Memory B cell (primary cell): ENCODE data around the gene SPATA25.
"Not testable (repeated sequence)": the region's sequence is repeated elsewhere in the genome, so short reads cannot be mapped to it uniquely, and the experiment has no call there.

Experiments
- ATAC-seq: fragments of 150-1000 bp; cut with Tn5 transposase; 2 replicates; pipeline ENCODE4 v1.10.0; 2021; ENCODE audit warnings: low read depth, mild to moderate bottlenecking, moderate library complexity
- DNase-seq, 2 donors: peaks; one replicate each; pipeline ENCODE4 v3.0.0; 2022; ENCODE audit warnings: low spot score in 2 of 2
- H3K27ac Mint-ChIP-seq: one replicate; pipeline ENCODE4 v1.8.0; 2022; ENCODE audit warnings: mild to moderate bottlenecking, moderate library complexity, mixed read lengths
- H3K27me3 Mint-ChIP-seq: one replicate; pipeline ENCODE4 v1.8.0; 2022; ENCODE audit warnings: mixed read lengths
- H3K36me3 Mint-ChIP-seq: one replicate; pipeline ENCODE4 v1.8.0; 2022; ENCODE audit warnings: mild to moderate bottlenecking, mixed read lengths
- H3K4me1 Mint-ChIP-seq: one replicate; pipeline ENCODE4 v1.8.0; 2022; ENCODE audit warnings: mixed read lengths
- H3K4me3 Mint-ChIP-seq: one replicate; pipeline ENCODE4 v1.8.0; 2022; ENCODE audit warnings: mild to moderate bottlenecking, moderate library complexity, mixed read lengths
- H3K9me3 Mint-ChIP-seq: one replicate; pipeline ENCODE4 v1.8.0; 2022; ENCODE audit warnings: mixed read lengths

Gene SPATA25, protein sequence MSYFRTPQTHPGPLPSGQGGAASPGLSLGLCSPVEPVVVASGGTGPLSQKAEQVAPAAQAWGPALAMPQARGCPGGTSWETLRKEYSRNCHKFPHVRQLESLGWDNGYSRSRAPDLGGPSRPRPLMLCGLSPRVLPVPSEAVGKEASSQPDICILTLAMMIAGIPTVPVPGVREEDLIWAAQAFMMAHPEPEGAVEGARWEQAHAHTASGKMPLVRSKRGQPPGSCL

DNA sequence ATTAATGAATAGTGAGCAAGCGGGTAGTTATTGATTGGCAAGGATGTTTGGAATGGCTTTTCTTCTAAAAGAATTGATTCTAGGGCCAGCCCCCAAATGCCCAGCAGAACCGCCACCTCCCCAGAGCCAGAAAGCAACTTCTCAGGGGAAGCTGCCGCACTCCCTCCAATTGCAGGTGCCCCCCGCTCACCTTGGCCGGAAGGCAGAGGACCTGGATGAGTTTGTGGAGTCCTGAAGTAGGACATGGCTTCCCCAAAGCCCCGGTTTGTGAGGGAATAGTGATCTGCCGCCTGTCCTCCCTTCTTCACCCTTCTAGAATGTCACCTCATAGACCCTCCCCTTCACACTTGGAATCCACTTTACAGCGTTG lies at the start of gene SPATA25:
SPATA25 (minus strand) TSS at position 277 of the 370 bp plus-strand sequence; CDS start at position 245, 32 bp downstream.
- Mint-ChIP-seq H3K27ac (no peak within 1 kb of the TSS), H3K4me1 (peaks cover 27% of the 10 kb centered on the region), H3K36me3 (peaks cover 3% of the 10 kb centered on the region), H3K27me3 (no peaks in the 10 kb centered on the region), H3K9me3 (no peaks in the 10 kb centered on the region), H3K4me3 (no peak within 1 kb of the TSS)
- ATAC-seq (no peak), DNase-seq (no peak)

- Mint-ChIP-seq H3K36me3 (peaks cover 17% of the 10 kb centered on the region), H3K4me3 (peak overlapping the region; percentile 93), H3K9me3 (no peaks in the 10 kb centered on the region), H3K27ac (peak overlapping the region; percentile 98), H3K4me1 (peaks cover 5% of the 10 kb centered on the region), H3K27me3 (no peaks in the 10 kb centered on the region)
- DNase-seq (no peak), ATAC-seq (no peak)
These were observed 48.1 kb upstream of the SPATA25 start for GRCh38 chr20:45935416-45936046.

GRCh38 chr20:45934586-45935415 lies 47.4 kb upstream of the SPATA25 start, which contains the start of gene PCIF1:
PCIF1 (plus strand) TSS chr20:45934683; CDS start chr20:45939000, 4,317 bp downstream.
- ATAC-seq (peak; percentile 80), DNase-seq (peak; percentile 98 to 99)
- peaks cover 17% of the 10 kb centered on the region for H3K36me3 Mint-ChIP-seq
- H3K4me3 Mint-ChIP-seq, result peak within 1 kb of the TSS; percentile 97
- H3K27me3 Mint-ChIP-seq, result no peaks in the 10 kb centered on the region
- peaks cover 5% of the 10 kb centered on the region for H3K4me1 Mint-ChIP-seq
- H3K27ac Mint-ChIP-seq, result peak within 1 kb of the TSS; percentile 98
- H3K9me3 Mint-ChIP-seq, result no peaks in the 10 kb centered on the region

DNA sequence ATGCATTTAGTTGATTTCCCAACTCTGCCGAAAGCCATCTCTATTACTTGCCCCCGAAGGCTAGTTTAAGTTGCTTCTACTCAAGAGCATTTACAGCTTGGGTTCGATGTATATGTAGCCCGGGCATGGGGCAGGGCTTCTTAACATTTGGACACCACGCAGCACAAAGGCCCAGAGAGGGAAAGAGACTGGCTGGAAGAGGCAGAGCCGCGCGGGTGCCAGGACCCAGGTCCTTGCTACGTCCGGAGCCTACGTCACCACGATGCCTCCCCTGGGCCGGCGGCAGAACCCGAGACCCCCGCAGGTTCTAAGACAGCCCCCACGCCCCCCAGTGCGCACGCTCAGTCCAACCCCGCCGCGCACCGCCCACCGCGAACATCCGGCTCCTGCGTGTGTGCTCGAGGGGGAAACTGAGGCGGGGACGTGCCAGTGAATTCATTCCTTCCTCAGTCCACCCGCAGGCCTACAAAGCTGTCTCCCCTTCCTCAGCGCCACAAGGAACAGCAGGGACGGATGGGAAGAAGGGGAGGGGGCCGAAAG lies 46.7 kb upstream of the SPATA25 start:
- Mint-ChIP-seq H3K27me3 (no peaks in the 10 kb centered on the region), H3K9me3 (no peaks in the 10 kb centered on the region), H3K4me3 (peak overlapping the region; percentile 97), H3K4me1 (peaks cover 3% of the 10 kb centered on the region), H3K27ac (peak overlapping the region; percentile 98), H3K36me3 (peaks cover 11% of the 10 kb centered on the region)
- DNase-seq (peak in 1 of 2 donors; percentile 36), ATAC-seq (peak; percentile 2)

GRCh38 chr20:45933266-45934045 lies 46.0 kb upstream of the SPATA25 start:
- no peak for ATAC-seq

GRCh38 chr20:45931680-45932079 lies 44.3 kb upstream of the SPATA25 start:
- not testable (repeated sequence) for DNase-seq, H3K27ac Mint-ChIP-seq, ATAC-seq, H3K4me3 Mint-ChIP-seq, H3K36me3 Mint-ChIP-seq, H3K27me3 Mint-ChIP-seq, H3K4me1 Mint-ChIP-seq, H3K9me3 Mint-ChIP-seq

More at GRCh38 chr20:45933266-45934045, 46.0 kb upstream of the SPATA25 start:
- peaks cover 6% of the 10 kb centered on the region for H3K36me3 Mint-ChIP-seq
- H3K27me3 Mint-ChIP-seq, result no peaks in the 10 kb centered on the region
- DNase-seq, result peak in 1 of 2 donors; percentile 34
- H3K4me1 Mint-ChIP-seq, result peaks cover 3% of the 10 kb centered on the region
- H3K4me3 Mint-ChIP-seq, result peak overlapping the region; percentile 97
- H3K9me3 Mint-ChIP-seq, result no peaks in the 10 kb centered on the region
- H3K27ac Mint-ChIP-seq, result peak overlapping the region; percentile 98

DNA sequence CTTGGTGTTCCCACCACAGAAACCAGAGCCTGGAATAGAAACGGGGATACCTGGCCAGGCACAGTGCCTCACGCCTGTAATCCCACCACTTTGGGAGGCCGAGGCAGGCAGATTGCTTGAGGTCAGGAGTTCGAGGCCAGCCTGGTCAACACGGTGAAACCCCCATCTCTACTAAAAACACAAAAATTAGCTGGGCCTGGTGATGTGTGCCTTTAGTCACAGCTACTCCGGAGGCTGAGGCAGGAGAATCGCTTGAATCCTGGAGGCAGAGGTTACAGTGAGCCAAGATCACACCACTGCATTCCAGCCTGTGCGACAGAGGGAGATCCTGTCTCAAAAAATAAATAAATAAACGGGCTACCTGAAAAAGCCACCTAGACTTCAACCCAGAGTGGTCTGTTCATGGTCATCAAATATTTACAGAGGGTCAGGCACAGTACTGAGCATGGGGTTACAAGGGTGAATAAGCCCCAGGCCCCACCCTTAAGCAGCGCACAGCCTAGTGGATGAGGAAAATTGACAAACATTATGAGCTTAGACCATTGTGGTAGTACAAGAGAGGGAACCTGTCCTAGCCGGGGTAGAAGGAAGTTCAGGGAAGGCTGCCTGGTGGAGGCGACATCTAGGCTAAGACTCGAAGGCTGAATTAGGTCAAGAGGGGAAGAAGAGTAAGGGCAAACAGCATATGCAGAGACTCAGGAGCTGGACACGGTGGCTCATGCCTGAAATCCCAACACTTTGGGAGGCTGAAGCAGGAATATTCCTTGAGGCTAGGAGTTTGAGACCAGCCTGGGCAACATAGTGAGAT lies 39.9 kb upstream of the SPATA25 start:
- H3K9me3 Mint-ChIP-seq, result no peaks in the 10 kb centered on the region
- no peaks in the 10 kb centered on the region for H3K4me1 Mint-ChIP-seq
- H3K27ac Mint-ChIP-seq, result no peak overlapping the region
- DNase-seq (no peak), ATAC-seq (no peak)
- H3K4me3 Mint-ChIP-seq, result no peak overlapping the region
- no peaks in the 10 kb centered on the region for H3K36me3 Mint-ChIP-seq
- H3K27me3 Mint-ChIP-seq, result no peaks in the 10 kb centered on the region

DNA sequence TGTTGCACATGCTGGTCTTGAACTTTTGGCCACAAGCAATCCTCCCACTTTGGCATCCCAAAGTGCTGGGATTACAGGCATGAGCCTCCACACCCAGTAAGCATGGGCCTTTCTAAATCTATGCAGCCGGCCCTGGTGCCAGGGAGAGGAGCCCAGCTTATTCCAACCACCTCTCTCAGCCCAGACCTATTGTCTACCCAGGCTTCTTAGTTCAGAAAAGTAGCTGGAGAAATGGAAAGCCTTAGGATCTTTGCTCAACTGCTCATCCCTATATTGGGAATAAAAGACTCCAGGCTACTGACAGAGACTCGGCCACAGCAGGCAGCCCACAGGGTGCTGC lies 39.3 kb upstream of the SPATA25 start:
- H3K27ac Mint-ChIP-seq, result no peak overlapping the region
- H3K9me3 Mint-ChIP-seq, result no peaks in the 10 kb centered on the region
- peaks cover 1% of the 10 kb centered on the region for H3K27me3 Mint-ChIP-seq
- ATAC-seq, result no peak
- H3K36me3 Mint-ChIP-seq, result no peaks in the 10 kb centered on the region
- no peak overlapping the region for H3K4me3 Mint-ChIP-seq
- H3K4me1 Mint-ChIP-seq, result no peaks in the 10 kb centered on the region
- DNase-seq, result no peak

DNA sequence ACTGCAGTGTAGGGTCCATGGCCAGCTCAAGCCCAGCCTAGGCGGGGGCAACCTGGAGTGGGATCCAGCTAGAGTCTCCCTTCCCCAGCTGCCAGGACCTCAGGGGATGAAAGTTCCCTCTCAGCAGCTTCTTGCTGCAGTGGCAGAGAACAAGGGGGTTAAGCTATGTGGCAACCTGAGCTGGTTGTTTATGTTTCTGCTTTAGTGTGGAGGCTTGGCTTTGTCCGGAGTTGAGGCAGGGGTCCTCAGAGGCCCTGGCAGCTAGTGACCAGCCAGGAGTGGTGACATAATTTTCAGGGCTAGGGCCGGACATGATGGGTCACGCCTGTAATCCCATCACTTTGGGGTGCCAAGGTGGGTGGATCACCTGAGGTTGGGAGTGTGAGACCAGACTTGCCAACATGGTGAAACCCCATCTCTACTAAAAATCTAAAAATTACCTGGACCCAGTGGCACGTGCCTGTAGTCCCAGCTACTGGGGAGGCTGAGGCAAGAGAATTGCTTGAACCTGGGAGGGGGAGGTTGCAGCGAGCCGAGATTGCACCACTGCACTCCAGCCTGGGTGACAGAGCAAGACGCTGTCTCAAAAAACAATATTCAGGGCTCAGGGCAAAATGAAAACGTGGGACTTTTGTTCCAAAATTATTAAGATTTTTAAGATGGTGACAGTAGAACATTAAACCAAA lies 38.5 kb upstream of the SPATA25 start:
- peak overlapping the region; percentile 31 for H3K27ac Mint-ChIP-seq
- DNase-seq (no peak), ATAC-seq (no peak)
- H3K4me1 Mint-ChIP-seq, result no peaks in the 10 kb centered on the region
- peaks cover 4% of the 10 kb centered on the region for H3K27me3 Mint-ChIP-seq
- no peaks in the 10 kb centered on the region for H3K9me3 Mint-ChIP-seq
- H3K36me3 Mint-ChIP-seq, result no peaks in the 10 kb centered on the region
- no peak overlapping the region for H3K4me3 Mint-ChIP-seq

- H3K4me3 Mint-ChIP-seq, result no peak overlapping the region
- no peaks in the 10 kb centered on the region for H3K9me3 Mint-ChIP-seq
- ATAC-seq (no peak), DNase-seq (no peak)
- H3K36me3 Mint-ChIP-seq, result no peaks in the 10 kb centered on the region
- H3K4me1 Mint-ChIP-seq, result no peaks in the 10 kb centered on the region
- H3K27me3 Mint-ChIP-seq, result peaks cover 10% of the 10 kb centered on the region
- H3K27ac Mint-ChIP-seq, result no peak overlapping the region
These were observed 37.2 kb upstream of the SPATA25 start for GRCh38 chr20:45924391-45925261.

DNA sequence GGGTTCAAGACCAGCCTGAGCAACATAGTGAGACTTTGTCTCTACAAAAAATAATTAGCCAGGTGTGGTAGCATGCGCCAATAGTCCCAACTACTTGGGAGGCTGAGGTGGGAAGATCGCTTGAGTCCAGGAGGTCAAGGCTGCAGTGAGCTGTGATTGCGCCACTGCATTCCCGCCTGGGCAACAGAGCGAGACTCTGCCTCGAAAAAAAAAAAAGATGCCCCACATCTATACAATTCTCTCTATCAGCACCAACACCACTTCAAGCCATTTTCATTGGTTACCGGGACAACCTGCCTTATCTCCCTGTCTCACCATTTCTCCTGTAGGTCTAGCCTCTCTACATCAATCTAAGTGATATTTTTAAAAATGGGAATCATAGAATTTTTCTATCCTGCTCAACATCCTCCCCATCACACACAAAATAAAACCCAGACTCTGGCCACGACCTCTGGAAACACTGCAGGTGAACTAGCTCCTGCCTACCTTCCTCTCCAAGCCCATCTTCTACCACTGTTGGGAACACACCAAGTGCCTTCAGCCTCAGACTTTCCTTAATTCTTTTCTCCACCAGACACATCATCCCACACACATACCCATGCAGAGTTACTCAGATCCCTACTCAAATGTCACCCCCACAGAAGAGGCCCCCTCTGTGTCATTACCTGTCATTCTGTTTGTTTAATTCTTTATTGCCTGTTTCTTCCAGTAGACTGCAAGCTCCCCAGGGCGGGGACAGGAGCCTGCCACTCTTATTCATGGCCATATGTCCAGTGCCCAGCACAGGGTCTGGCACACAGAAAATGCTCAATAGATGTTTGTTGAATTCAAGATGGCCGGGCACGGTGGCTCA lies 34.1 kb upstream of the SPATA25 start:
- no peak for DNase-seq

More for the DNA sequence above, 34.1 kb upstream of the SPATA25 start:
- ATAC-seq, result no peak
- H3K27ac Mint-ChIP-seq, result no peak overlapping the region
- H3K36me3 Mint-ChIP-seq, result no peaks in the 10 kb centered on the region
- H3K9me3 Mint-ChIP-seq, result no peaks in the 10 kb centered on the region
- no peaks in the 10 kb centered on the region for H3K4me1 Mint-ChIP-seq
- H3K27me3 Mint-ChIP-seq, result peaks cover 10% of the 10 kb centered on the region
- H3K4me3 Mint-ChIP-seq, result no peak overlapping the region
